HG03045 (cell line): ENCODE data around the gene WNK2.

Source experiments
- ATAC-seq: cut with Tn5 transposase; IDR thresholded peaks from one replicate; pipeline ENCODE4 v1.9.1; 2021; ENCODE audit warnings: mild to moderate bottlenecking, moderate library complexity; ENCODE audit not compliant: unreplicated experiment

WNK2 gene

GRCh38 chr9:93184432-93185265, 710 bp downstream of the WNK2 start:
- ATAC-seq: no peak

- no peak for ATAC-seq
Observed at GRCh38 chr9:93185266-93186214, 1.6 kb downstream of the WNK2 start.

DNA sequence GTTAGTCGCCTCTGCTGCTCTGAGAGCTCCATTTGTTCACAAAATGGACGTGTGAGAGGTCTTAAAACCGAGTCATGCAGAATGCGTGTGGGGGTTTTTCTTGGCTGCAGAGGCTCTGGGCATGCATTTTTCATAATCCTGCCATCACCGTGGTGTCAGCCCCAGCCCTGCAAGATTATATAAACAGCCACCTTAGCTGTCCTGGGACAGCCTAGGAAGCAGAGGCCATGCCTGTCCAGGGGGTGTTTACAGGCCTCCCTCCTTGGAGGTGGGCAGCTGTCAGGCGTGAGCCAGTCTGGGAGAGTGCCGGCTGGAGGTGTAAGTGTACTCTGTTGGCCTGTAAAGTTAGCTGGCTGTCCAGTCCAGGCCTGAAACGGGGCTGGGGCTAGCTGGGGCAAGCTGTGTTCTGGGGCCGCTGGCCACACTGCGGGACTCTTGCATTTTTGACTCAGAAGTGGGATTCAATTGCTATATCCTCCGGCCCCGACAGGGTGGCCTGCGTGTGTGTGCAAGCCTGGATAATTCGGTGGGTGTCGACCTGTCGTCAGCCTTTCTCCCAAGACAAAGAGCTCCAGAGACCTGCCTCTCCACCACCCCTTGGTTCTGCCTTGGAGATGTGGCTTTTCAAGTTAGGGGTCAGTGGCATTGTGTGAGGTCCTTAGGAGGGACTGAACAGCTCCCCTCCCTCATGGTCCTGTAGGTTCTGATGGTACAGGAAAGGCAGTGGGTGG, 2.4 kb downstream of the WNK2 start:
- ATAC-seq: no peak

- no peak for ATAC-seq
Observed at GRCh38 chr9:93187047-93187446, 3.1 kb downstream of the WNK2 start.

DNA sequence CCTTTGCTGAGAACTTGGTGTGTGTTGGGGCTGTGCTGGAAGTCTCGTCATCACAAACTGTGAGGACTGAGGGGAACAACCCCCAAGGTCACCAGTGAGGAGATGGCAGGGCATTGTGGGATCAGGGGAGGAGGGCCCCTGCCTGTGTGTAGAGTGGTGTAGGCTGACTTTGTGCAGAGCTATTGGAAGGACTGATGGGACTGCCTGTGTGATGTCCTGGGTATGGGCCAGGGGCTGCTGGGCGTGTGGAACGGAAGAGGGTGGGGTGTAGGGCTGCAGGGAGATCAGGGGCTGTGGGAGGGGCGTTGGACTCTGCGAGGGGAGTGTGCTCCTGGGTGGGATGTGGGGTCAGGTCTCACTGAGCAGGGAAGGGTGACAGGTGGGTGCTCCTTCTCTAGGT, 3.6 kb downstream of the WNK2 start:
- ATAC-seq: no peak

DNA sequence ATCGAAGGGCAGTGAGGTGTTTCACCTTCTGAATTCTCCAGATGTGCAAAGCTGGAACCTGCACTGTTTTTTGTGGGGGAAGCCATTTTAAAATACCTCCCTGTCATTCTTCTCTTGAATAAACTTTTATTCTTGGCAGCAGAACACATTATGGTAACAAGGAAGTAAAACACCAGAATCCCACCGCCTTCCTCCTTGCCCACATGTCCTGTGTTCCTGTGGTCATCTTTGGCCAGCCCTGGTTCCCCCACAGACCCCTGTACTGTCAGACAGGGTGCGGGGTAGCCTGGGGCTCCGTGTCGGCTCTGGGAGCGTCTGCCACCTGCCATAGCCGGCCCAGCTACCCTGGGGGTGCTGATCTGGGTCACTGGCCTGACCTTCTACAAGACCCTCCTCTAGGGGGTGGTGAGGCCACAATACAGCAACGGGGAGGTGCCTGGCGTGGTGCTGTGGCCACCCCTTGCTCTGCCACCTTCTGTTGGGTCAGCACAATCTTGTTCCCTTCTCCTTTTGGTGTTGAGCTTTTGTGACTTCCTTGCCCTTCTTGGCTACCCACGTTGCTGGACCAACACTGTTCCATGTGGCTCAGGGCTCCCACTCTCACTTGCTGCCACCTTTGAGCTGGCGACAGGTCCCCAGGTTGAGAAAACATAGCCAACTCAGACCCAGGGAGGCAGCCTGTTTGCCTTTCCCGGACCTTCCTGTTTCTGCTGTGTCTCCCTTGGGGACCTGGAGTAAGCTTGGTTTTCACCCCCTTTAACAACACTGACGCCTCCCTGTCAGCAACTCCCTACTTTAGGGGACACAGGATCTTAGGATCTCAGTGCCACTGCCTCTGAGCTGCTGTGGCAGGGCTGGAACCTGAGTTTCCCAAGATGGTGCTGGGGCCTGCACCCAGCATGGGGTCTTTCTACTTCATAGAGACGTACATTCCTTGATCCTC, 4.8 kb downstream of the WNK2 start:
- no peak for ATAC-seq

- ATAC-seq: no peak
Observed at GRCh38 chr9:93189369-93190132, 5.6 kb downstream of the WNK2 start.

- no peak for ATAC-seq
Observed at GRCh38 chr9:93190133-93190525, 6.2 kb downstream of the WNK2 start.

DNA sequence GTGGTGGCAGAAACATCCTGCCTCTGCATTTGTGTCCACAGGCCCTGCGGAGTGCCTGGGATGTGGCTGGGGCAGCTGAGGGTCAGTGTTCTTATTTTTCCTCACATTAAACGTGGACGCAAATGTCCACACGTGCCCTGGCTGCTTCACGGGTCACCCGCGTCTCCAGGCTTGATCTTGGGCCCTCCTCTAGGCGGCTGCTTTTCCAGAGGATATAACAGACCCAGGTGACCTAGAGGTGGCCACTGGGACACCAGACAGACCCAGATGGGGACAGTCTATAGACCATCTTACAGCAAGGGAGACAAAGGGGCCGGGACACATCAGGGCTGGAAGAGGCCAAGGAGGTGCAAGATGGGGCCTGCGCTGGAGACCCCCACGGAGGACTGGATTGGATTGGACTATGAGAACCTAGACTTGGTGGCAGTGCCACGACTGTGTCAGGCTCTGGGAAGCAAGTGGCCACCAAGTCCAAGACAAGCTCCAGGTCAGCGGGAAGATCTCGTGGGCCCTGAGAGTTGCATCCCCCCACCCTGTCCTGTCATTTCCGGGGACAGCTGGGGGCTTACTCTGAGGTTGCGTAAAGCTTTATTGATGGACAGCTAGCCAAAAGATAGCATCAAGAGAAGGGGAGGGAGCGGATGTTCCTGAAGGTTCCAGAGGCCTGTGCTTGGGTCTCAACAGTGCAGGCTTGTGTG, 6.9 kb downstream of the WNK2 start:
- ATAC-seq: no peak

DNA sequence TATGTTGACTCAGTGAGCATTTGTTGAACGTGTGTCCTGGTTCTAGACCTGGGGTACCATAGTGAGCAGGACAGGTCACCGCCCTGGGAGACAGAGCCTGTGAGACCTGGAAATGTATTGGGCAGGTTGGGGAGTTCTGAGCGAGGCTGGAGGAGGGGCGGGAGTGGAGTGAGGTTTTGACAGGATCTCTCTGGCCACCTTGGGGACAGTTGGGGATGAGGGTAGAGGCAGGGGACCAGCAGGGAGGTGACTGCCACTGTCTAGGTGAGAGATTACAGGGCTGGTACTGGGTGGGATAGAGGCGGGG, 7.4 kb downstream of the WNK2 start:
- no peak for ATAC-seq

DNA sequence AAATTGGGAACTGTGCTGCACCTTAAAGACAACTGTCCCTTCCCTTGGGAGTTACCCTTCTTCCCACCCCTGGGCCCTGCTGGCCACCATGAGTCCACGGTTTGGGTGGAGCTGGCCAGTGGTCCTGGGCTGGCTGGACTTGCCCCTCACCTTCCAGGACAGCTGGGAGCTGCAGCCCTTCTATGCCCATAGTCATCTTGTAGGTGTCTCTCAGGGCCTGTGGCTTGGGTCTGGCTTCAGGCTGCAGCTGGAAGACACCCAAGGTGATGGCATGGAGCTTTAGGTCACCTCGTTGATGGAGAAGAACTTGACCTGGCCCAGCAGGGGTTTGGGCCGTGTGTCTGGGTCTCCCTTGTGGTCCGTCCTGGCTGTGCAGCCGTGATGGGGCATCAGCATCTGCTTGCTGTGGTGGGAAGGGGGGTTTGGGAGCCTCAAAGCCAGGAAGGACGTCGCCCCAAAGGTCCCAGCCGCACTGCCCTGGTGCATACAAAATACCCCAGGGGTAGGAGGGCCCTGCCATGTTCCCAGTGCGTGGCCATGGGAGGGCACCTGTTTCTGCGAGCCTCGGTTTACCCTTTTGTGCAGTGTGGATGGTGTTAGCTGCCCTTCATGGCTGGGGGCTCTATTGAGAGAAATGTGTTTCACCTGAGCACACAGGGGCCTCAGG, 8.9 kb downstream of the WNK2 start:
- no peak for ATAC-seq

DNA sequence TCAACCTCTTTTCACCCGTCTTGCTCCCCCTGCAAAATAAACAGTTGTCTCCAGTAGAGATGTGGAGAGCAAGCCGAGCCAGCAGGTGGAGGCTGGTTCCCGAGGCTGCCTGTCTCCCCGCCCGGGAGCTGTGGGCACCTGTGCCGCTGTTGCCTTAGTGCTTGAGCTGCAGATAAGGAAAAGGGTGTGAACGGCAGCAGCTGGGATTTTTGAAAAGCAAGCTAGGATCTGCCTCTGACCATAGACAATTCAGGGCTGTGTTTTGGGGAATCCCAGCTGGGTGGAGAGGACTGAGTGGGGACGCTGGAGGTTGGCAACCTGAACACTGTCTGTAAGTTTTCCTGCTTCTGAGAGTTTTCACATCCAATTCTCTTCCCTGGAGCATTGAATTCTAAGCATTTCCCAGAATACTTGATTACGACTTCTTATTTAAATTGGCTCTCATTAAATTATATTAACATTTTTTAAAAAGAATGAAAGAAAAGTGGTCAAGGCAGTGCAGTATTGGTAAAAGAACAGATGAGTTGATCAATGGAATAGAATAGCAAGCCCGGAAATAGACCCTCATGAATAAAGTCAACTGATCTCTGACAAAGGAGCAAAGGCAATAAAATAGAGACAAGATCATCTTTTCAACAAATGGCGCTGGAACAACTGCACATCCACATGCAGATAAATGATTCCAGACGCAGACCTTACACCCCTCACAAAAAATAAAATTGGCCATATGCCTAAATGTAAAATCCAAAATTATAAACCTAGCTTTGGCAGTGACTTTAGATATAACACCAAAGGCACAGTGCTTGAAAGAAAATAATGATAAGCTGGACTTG, 9.7 kb downstream of the WNK2 start:
- no peak for ATAC-seq

GRCh38 chr9:93194221-93194625, 10.3 kb downstream of the WNK2 start:
- ATAC-seq: no peak

DNA sequence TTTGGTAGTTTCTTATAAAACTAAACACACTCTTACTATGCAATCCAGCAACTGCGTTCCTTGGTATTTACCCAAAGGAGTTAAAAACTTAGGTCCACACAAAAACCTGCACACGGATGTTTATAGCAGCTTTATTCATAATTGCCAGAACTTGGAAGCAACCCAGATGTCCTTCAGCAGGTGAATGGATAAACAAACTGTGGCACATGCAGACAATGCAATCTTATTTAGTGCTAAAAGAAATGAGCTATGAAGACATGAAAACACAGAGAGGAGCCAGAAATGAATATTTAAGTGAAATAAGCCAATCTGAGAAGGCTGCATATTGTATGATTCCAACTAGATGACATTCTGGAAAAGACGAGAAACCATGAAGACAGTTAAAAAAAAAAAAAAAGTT, 10.7 kb downstream of the WNK2 start:
- ATAC-seq: no peak

DNA sequence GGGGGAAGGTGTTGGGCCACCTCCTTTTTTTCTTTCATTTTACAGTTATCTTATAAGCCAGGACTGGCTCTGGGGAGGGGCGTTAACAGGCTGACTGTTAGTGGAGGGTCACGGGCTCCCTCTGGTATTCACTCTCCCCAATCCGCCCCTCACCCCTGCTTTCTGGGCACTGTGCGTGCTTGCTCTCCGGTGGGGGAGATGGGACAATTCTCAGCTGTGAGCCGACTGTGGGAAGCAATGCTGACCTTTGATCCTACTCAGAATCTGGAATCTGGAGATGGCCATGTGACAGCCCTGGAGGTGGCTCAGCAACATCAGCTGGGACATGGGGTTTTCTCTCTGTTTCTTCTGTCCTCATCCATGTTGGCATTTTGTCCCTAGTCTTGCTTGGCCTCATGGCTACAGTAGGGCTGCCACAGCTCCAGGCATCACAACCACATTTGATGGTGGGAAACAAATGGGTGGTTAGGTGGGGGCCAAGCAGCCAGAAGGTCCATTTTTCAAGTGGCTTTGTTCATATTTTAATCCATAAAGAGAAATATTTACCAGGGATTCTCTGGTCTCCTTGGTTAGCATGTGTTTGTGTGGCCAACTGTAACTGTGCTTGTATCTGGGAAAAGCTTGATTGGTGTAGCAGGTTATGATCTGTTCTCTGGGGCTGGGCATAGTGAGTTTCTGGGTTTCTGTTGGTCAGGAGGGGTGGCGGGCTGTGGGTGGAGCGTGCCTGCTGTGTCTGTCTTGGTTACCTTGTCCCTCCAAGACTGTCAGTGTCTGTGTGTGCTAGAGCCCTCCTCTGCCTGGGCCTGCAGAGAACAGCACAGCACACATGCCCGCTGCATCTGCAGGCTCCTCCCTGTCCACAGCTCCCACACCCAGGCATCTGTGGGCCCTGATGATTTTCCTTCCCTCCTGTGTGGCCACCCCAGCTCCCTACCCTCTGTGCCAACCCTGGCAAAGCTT, 12.4 kb downstream of the WNK2 start:
- no peak for ATAC-seq

GRCh38 chr9:93197670-93198069, 13.7 kb downstream of the WNK2 start:
- no peak for ATAC-seq
